Stimulated activated CD4-positive, alpha-beta T cell treated with anti-CD3 and anti-CD28 coated beads, Interleukin-1b, Interleukin-23, amount 100 ng/mL, for 24 hours (primary cell): ENCODE results near the gene UST.
"Not testable (repeated sequence)": the region's sequence is repeated elsewhere in the genome, so short reads cannot be mapped to it uniquely, and the experiment has no call there.

ENCODE experiments used
- DNase-seq, 4 experiments: peaks; one replicate each; pipeline ENCODE4 v3.0.0-alpha.2; 2020; ENCODE audit warnings: low read depth in 4 of 4, low spot score in 1 of 4

UST gene

GRCh38 chr6:148999501-148999900 lies 252.7 kb downstream of the UST start:
- DNase-seq = no peak

- no peak for DNase-seq
Measured at GRCh38 chr6:148999929-149000468, 253.2 kb downstream of the UST start.

- no peak for DNase-seq
Measured at GRCh38 chr6:149001422-149001821, 254.6 kb downstream of the UST start.

- no peak for DNase-seq
Measured at GRCh38 chr6:149003560-149003959, 256.7 kb downstream of the UST start.

- DNase-seq = no peak
Measured at GRCh38 chr6:149004664-149005063, 257.8 kb downstream of the UST start.

- not testable (repeated sequence) for DNase-seq
Measured at GRCh38 chr6:149006236-149006635, 259.4 kb downstream of the UST start.

- DNase-seq = no peak
Measured at GRCh38 chr6:149006671-149007070, 259.8 kb downstream of the UST start.

GRCh38 chr6:149007846-149008245 lies 261.0 kb downstream of the UST start:
- no peak for DNase-seq

- no peak for DNase-seq
Measured at GRCh38 chr6:149008741-149009140, 261.9 kb downstream of the UST start.

- DNase-seq = no peak
Measured at GRCh38 chr6:149012040-149012545, 265.3 kb downstream of the UST start.

GRCh38 chr6:149013586-149014344 lies 266.9 kb downstream of the UST start:
- no peak for DNase-seq

GRCh38 chr6:149014631-149015534 lies 268.1 kb downstream of the UST start:
- DNase-seq = no peak

GRCh38 chr6:149015535-149016525 lies 269.0 kb downstream of the UST start:
- no peak for DNase-seq

- no peak for DNase-seq
Measured at GRCh38 chr6:149016716-149017115, 269.9 kb downstream of the UST start.

GRCh38 chr6:149020319-149020718 lies 273.5 kb downstream of the UST start:
- DNase-seq = no peak

- no peak for DNase-seq
Measured at GRCh38 chr6:149024361-149024760, 277.5 kb downstream of the UST start.

GRCh38 chr6:149025061-149025460 lies 278.2 kb downstream of the UST start:
- DNase-seq = no peak

GRCh38 chr6:149026530-149026942 lies 279.7 kb downstream of the UST start:
- DNase-seq = peak in 1 of 4 experiments; percentile 12

- no peak for DNase-seq
Measured at GRCh38 chr6:149027484-149027883, 280.7 kb downstream of the UST start.

GRCh38 chr6:149028767-149029405 lies 282.1 kb downstream of the UST start:
- peak; percentile 42 to 59 (median 54) for DNase-seq
